Measurements from ENCODE around the gene ALKBH4.
A peak's percentile ranks its signal among the peaks of the same experiment; 100 is the strongest.
"Not testable (repeated sequence)": the region's sequence is repeated elsewhere in the genome, so short reads cannot be mapped to it uniquely, and the experiment has no call there.

The ALKBH4 gene

GRCh38 chr7:102479982-102480637 is 15.4 kb upstream of the ALKBH4 start:
- peak in 39 of 42 donors; percentile 4 to 77 (median 51) for DNase-seq
- intact Hi-C loops (cut with DNase I): not testable (repeated sequence)

- DNase-seq; intact Hi-C loops (cut with DNase I): not testable (repeated sequence)
Observed at GRCh38 chr7:102479209-102479584, 14.5 kb upstream of the ALKBH4 start.

GRCh38 chr7:102478314-102479208 is 13.9 kb upstream of the ALKBH4 start, which contains the start of gene POLR2J:
Gene POLR2J, minus strand, starts transcription at chr7:102478922. Its CDS starts 62 bp downstream, at chr7:102478860.
- intact Hi-C loops (cut with DNase I): not testable (repeated sequence)
- peak; percentile 60 to 99 (median 89) for DNase-seq

- DNase-seq: peak in 31 of 42 donors; percentile 2 to 79 (median 33)
Observed at GRCh38 chr7:102474736-102475435, 10.2 kb upstream of the ALKBH4 start.

GRCh38 chr7:102474116-102474515 is 9.5 kb upstream of the ALKBH4 start:
- peak in 19 of 42 donors; percentile 0 to 29 (median 8) for DNase-seq
- intact Hi-C loops (cut with DNase I): not testable (repeated sequence)

More at GRCh38 chr7:102474736-102475435, 10.2 kb upstream of the ALKBH4 start:
- intact Hi-C loops (cut with DNase I): not testable (repeated sequence)

- intact Hi-C loops (cut with DNase I): no loop called here
- DNase-seq: peak in 26 of 42 donors; percentile 2 to 73 (median 36)
Observed at GRCh38 chr7:102473271-102473991, 8.8 kb upstream of the ALKBH4 start.

- intact Hi-C loops (cut with DNase I): no loop called here
- peak in 14 of 42 donors; percentile 2 to 28 (median 8) for DNase-seq
Observed at GRCh38 chr7:102472126-102473041, 7.7 kb upstream of the ALKBH4 start.

- peak in 10 of 42 donors; percentile 0 to 27 (median 2) for DNase-seq
- intact Hi-C loops (cut with DNase I): no loop called here
Observed at GRCh38 chr7:102471791-102472125, 7.1 kb upstream of the ALKBH4 start.

GRCh38 chr7:102469972-102470825 is 5.5 kb upstream of the ALKBH4 start:
- DNase-seq: peak in 10 of 42 donors; percentile 0 to 22 (median 4)
- intact Hi-C loops (cut with DNase I): no loop called here

GRCh38 chr7:102469351-102469971 is 4.8 kb upstream of the ALKBH4 start:
- peak in 5 of 42 donors; percentile 2 to 12 (median 5) for DNase-seq
- intact Hi-C loops (cut with DNase I): no loop called here

GRCh38 chr7:102468478-102469350 is 4.1 kb upstream of the ALKBH4 start:
- peak in 7 of 42 donors; percentile 2 to 29 (median 5) for DNase-seq
- intact Hi-C loops (cut with DNase I): no loop called here

GRCh38 chr7:102467581-102468477 is 3.2 kb upstream of the ALKBH4 start:
- intact Hi-C loops (cut with DNase I): no loop called here
- peak in 4 of 42 donors; percentile 1 to 24 (median 9) for DNase-seq

- no peak for DNase-seq
- intact Hi-C loops (cut with DNase I): no loop called here
Observed at GRCh38 chr7:102466097-102466496, 1.4 kb upstream of the ALKBH4 start.
